K562 (cell line): ENCODE measurements around the gene CEP128. TPM values are rescaled to one million over a fixed set of nuclear protein-coding genes. Genes with fewer than 3 reads are reported as not detected.

Experiments used
- ATAC-seq: fragments of 200-7000 bp; cut with Tn5 transposase; 3 replicates; pipeline ENCODE4 v1.9.1; 2020; ENCODE audit warnings: moderate library complexity
- BruUV-seq: library from RNA; stranded (reverse); fragments of 400-500 nt; replicated peaks from 2 replicates; lab custom pipeline; 2021; lab: Mats Ljungman, UMichigan
- CTCF ChIA-PET: fragments of 300-600 bp; formaldehyde crosslinking; extraction: SDS; loops from one replicate; lab custom pipeline; 2021; ENCODE audit warnings: low intra/inter-chr PET ratio; lab: Yijun Ruan, JAX
- POLR2A ChIA-PET: fragments of 300-600, 350-650 bp; sonication (Branson Sonifier 250); formaldehyde crosslinking; extraction: SDS; loops from one replicate; lab custom pipeline; 2021; ENCODE audit warnings: antibody characterized with exemption, inconsistent platforms; lab: Yijun Ruan, JAX
- DNase-seq, 4 experiments: peaks; one replicate each; pipeline versions ENCODE4 v3.0.0 to v3.0.0-alpha.2; 2011 to 2018; ENCODE audit warnings: low spot score in 3 of 4, mixed read lengths in 3 of 4; ENCODE audit errors: extremely low read depth in 1 of 4
- FAIRE-seq: peaks from 2 replicates; lab custom pipeline; 2011; peaks lifted over from hg19 to GRCh38; lab: Jason Lieb, UNC
- H2AFZ ChIP-seq: 2 replicates; pipeline ENCODE4 v1.6.0; 2011; ENCODE audit warnings: low read depth, low read length, control low read depth, inconsistent platforms
- H3K27ac ChIP-seq: fragments of 200-600 bp; 3 replicates; pipeline ENCODE4 v1.8.0; 2011; ENCODE audit warnings: low read depth, mild to moderate bottlenecking, control low read depth, inconsistent platforms, low read length, moderate library complexity, mixed read lengths; ENCODE audit errors: extremely low read depth
- H3K27me3 ChIP-seq, 2 experiments: fragments of 300-600 bp in 1 of 2; 2 replicates in 1 of 2; 3 replicates in 1 of 2; pipeline versions ENCODE4 v1.6.0 to v1.8.0; 2011; ENCODE audit warnings: inconsistent platforms in 2 of 2, low read length in 2 of 2, mild to moderate bottlenecking in 1 of 2, mixed read lengths in 1 of 2, moderate library complexity in 1 of 2; ENCODE audit not compliant: control insufficient read depth in 2 of 2, insufficient read depth in 2 of 2
- H3K36me3 ChIP-seq: fragments of 300-600 bp; 3 replicates; pipeline ENCODE4 v1.8.0; 2011; ENCODE audit warnings: mild to moderate bottlenecking, low read length, inconsistent platforms; ENCODE audit not compliant: control insufficient read depth, insufficient read depth
- H3K4me1 ChIP-seq, 2 experiments: fragments of 200-600 bp in 1 of 2; replicated peaks in 1 of 2; 2 replicates in 1 of 2; 3 replicates in 1 of 2; pipeline versions ENCODE4 v1.5.1 to v1.8.0; 2011; ENCODE audit warnings: inconsistent platforms in 2 of 2, low read length in 2 of 2, mild to moderate bottlenecking in 1 of 2, mixed read lengths in 1 of 2, moderate library complexity in 1 of 2; ENCODE audit not compliant: control insufficient read depth in 2 of 2, insufficient read depth in 2 of 2
- H3K4me2 ChIP-seq: 2 replicates; pipeline ENCODE4 v1.6.1; 2011; ENCODE audit warnings: low read length, control low read depth, inconsistent platforms, mixed read lengths; ENCODE audit not compliant: insufficient read depth
- H3K4me3 ChIP-seq: fragments of 200-600 bp; sonication (generic), shearing (Covaris generic); 2 replicates; pipeline ENCODE4 v1.5.1; 2016; ENCODE audit warnings: control low read depth, inconsistent platforms
- H3K79me2 ChIP-seq: fragments of 200-600 bp; 3 replicates; pipeline ENCODE4 v1.8.0; 2011; ENCODE audit warnings: low read length, inconsistent platforms; ENCODE audit not compliant: control insufficient read depth, insufficient read depth
- H3K9ac ChIP-seq, 2 experiments: 2 replicates each; pipeline versions ENCODE4 v1.6.0 to v1.6.1; 2011; ENCODE audit warnings: low read depth in 2 of 2, low read length in 2 of 2, control low read depth in 1 of 2, inconsistent platforms in 1 of 2, mild to moderate bottlenecking in 1 of 2, mixed read lengths in 1 of 2; ENCODE audit not compliant: insufficient read depth in 1 of 2
- H3K9me1 ChIP-seq: one replicate; pipeline ENCODE4 v1.6.0; 2011; ENCODE audit warnings: inconsistent platforms, mild to moderate bottlenecking, low read length, moderate library complexity; ENCODE audit not compliant: control insufficient read depth, insufficient read depth
- H3K9me3 ChIP-seq: replicated peaks from 2 replicates; pipeline ENCODE4 v1.5.1; 2011; ENCODE audit warnings: low read depth, low read length, inconsistent platforms; ENCODE audit not compliant: control insufficient read depth, insufficient read depth
- H4K20me1 ChIP-seq: replicated peaks from 2 replicates; pipeline ENCODE4 v1.6.1; 2011; ENCODE audit warnings: low read length, inconsistent platforms, mixed read lengths; ENCODE audit not compliant: control insufficient read depth, insufficient read depth
- ARID2 ChIP-seq: fragments of 450-650 bp; IDR thresholded peaks from 2 replicates; pipeline ENCODE4 v1.6.1; 2017; ENCODE audit warnings: antibody characterized with exemption, mild to moderate bottlenecking
- BHLHE40 ChIP-seq: IDR thresholded peaks from 2 replicates; pipeline ENCODE4 v1.6.1; 2011; ENCODE audit warnings: low read length, improper control_type of control experiment
- EP400 ChIP-seq: fragments of 450-650 bp; IDR thresholded peaks from 2 replicates; pipeline ENCODE4 v1.6.1; 2017; ENCODE audit warnings: antibody characterized with exemption, mild to moderate bottlenecking, moderate library complexity
- FIP1L1 ChIP-seq: fragments of 200-400 bp; formaldehyde crosslinking; IDR thresholded peaks from 2 replicates; pipeline ENCODE4 v1.6.1; 2018; ENCODE audit warnings: mild to moderate bottlenecking, low read depth, low read length; ENCODE audit not compliant: poor library complexity, severe bottlenecking
- FOXA1 ChIP-seq: fragments of 450-650 bp; IDR thresholded peaks from 2 replicates; pipeline ENCODE4 v1.6.1; 2016; ENCODE audit warnings: mild to moderate bottlenecking, borderline replicate concordance
- MTA2 ChIP-seq: fragments of 450-650 bp; IDR thresholded peaks from 2 replicates; pipeline ENCODE4 v1.6.1; 2016; ENCODE audit warnings: low read depth
- NCOA6 ChIP-seq: fragments of 450-650 bp; IDR thresholded peaks from 2 replicates; pipeline ENCODE4 v1.6.1; 2017; ENCODE audit warnings: mild to moderate bottlenecking
- ZNF589 ChIP-seq: fragments of 200-800 bp; sonication (Bioruptor generic); IDR thresholded peaks from 2 replicates; pipeline ENCODE4 v1.6.1; 2016; ENCODE audit warnings: low read depth, missing genetic modification characterization, missing compliant biosample characterization
- in situ Hi-C: fragments of 300-500 bp; cut with MboI; formaldehyde crosslinking; loops from 4 replicates; pipeline ENCODE4 v1.15.0; 2018; ENCODE audit warnings: inconsistent platforms, mixed read lengths
- intact Hi-C: fragments of 100-400 bp; cut with micrococcal nuclease; formaldehyde crosslinking; loops from 2 replicates; pipeline ENCODE4 v1.14.2; 2022
- polyA plus RNA-seq, 8 experiments: library from polyadenylated mRNA; depleted of rRNA in 4 of 8; stranded (reverse) in 5 of 8; unstranded in 3 of 8; fragments of >200 nt; fragmentation: Nextera tagmentation in 2 of 8; fragmentation: Illumina TruSeq in 1 of 8; extraction: Ambion mirVana in 2 of 8; extraction: Trizol in 1 of 8; gene quantifications; 2 replicates each; pipeline versions ENCODE4 v1.2.1 to v1.2.3, GENCODE V29; 2011 to 2014; ENCODE audit warnings: inconsistent platforms in 1 of 8, missing spikeins in 1 of 8
- total RNA-seq, 7 experiments: library from RNA; depleted of rRNA in 6 of 7; stranded (reverse); fragments of >200 nt in 6 of 7; fragmentation: Illumina TruSeq in 2 of 7; extraction: Trizol in 2 of 7; gene quantifications; 2 replicates each; pipeline versions ENCODE4 v1.2.1 to v1.2.3, GENCODE V29; 2011 to 2021; ENCODE audit warnings: low replicate concordance in 1 of 7
- TF ChIP-seq, protein P1 (sequence below), 2 experiments: fragments of 450-650 bp; IDR thresholded peaks; 2 replicates each; pipeline ENCODE4 v1.6.1; 2016; ENCODE audit warnings: mild to moderate bottlenecking in 2 of 2, borderline replicate concordance in 1 of 2, low read depth in 1 of 2, moderate library complexity in 1 of 2

CEP128 gene
- total and polyA plus RNA-seq, 9 of the 15 experiments (the other 6 are each of a cell fraction or from before 2014, with no cell fraction given): 2.3 to 9.2 (median 4.6) TPM

DNA sequence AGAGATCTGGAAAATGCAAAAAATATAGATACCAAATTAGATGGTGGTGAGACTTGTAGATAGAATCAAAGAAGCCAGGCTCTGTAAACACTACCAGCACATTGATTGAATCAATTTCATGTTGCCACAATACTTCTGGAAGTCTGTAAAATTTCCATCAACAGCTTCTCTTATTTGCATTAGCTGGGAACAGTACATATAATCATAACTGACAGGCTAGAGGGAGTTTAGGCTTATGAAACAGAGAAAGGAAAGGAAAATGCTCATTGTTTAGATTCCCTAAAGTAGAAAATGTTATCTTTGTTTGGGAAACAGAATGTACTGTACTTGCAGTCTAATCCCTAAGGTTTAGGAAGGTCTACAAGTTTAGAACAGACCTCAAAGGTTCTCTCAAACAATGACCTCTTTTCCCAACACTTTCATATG lies 335.2 kb downstream of the CEP128 start:
- Histone ChIP-seq H4K20me1 (no peaks in the 10 kb centered on the region), H3K27ac (no peak overlapping the region), H3K9ac (no peak overlapping the region), H3K36me3 (no peaks in the 10 kb centered on the region), H3K9me1 (no peaks in the 10 kb centered on the region), H3K4me2 (no peak overlapping the region), H2AFZ (no peak overlapping the region), H3K4me3 (no peak overlapping the region), H3K27me3 (no peaks in the 10 kb centered on the region), H3K79me2 (no peaks in the 10 kb centered on the region), H3K9me3 (no peaks in the 10 kb centered on the region), H3K4me1 (no peaks in the 10 kb centered on the region)
- no peak for DNase-seq
- POLR2A ChIA-PET: no interaction called here
- intact Hi-C loops: no loop called here
- TF ChIP-seq FOXA1: no peak
- CTCF ChIA-PET: no interaction called here
- FAIRE-seq: no peak
- in situ Hi-C loops: no loop called here
- ATAC-seq: no peak
- no TSS peak for BruUV-seq

DNA sequence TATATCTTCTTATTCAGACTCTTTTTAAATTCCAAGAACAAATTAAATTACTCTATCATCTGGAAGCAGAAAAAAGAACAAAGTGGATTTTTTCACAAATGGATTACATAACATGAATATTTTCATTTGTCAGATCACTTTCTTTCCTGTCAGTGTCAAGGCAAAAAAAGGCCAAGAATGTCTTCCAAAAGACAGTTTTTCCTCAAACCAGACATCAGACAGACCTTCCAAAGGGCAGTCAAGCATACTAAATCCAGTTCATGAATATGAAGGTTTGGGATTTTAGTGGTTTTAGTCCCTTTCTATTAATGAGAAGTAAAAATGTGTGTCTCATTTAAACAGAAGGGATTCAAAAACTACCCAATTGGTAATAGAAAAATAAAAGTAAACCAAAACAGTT lies 336.0 kb downstream of the CEP128 start:
- TF ChIP-seq ARID2 (no peak), EP400 (no peak), NCOA6 (no peak), BHLHE40 (no peak), ZNF589 (CRISPR knock-in tag) (no peak), MTA2 (no peak), FIP1L1 (no peak)
- TF ChIP-seq, protein P1, sequence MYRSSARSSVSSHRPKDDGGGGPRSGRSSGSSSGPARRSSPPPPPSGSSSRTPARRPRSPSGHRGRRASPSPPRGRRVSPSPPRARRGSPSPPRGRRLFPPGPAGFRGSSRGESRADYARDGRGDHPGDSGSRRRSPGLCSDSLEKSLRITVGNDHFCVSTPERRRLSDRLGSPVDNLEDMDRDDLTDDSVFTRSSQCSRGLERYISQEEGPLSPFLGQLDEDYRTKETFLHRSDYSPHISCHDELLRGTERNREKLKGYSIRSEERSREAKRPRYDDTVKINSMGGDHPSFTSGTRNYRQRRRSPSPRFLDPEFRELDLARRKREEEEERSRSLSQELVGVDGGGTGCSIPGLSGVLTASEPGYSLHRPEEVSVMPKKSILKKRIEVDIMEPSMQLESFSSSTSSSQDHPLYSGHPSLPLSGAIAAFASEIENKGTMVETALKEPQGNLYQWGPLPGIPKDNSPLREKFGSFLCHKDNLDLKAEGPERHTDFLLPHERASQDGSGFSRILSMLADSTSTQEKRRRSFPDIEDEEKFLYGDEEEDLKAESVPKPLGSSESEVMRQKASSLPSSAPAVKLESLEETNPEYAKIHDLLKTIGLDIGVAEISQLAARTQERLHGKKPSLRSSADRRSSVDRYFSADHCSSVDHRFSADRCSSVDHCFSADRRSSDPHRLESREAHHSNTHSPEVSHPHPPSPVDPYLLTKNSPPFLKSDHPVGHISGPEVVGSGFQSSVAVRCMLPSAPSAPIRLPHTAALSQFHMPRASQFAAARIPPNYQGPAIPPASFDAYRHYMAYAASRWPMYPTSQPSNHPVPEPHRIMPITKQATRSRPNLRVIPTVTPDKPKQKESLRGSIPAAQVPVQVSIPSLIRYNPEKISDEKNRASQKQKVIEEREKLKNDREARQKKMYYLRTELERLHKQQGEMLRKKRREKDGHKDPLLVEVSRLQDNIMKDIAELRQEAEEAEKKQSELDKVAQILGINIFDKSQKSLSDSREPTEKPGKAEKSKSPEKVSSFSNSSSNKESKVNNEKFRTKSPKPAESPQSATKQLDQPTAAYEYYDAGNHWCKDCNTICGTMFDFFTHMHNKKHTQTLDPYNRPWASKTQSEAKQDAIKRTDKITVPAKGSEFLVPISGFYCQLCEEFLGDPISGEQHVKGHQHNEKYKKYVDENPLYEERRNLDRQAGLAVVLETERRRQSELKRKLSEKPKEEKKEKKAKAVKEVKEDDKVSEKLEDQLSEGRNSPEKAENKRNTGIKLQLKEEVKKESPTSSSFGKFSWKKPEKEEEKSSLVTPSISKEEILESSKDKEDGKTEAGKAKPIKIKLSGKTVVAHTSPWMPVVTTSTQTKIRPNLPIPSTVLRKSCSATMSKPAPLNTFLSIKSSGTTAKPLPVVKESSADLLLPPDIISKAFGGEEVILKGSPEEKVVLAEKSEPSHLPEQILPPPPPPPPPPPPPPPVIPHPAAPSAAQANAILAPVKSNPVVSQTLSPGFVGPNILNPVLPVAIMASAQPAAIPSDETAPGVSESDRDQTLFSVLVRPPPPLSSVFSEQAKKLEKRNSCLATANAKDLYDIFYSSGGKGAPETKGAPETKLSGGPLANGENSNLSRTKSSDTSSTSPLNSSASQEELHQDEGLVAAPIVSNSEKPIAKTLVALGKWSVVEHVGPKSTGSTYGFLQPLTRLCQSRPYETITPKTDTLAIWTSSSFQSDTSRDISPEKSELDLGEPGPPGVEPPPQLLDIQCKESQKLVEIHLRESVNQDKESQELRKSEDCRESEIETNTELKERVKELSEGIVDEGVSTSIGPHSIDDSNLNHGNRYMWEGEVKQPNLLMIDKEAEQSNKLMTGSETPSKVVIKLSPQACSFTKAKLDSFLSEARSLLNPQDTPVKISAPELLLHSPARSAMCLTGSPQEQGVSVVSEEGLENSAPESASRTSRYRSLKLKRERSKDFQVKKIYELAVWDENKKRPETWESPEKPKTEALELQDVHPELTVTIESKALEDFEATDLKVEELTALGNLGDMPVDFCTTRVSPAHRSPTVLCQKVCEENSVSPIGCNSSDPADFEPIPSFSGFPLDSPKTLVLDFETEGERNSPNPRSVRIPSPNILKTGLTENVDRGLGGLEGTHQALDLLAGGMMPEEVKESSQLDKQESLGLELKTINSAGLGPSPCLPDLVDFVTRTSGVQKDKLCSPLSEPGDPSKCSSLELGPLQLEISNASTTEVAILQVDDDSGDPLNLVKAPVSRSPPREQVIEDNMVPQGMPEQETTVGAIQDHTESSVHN (IDR thresholded peaks at IDR 0.05; ENCODE audit: borderline replicate concordance in 1 of 2, low read depth in 1 of 2): no peak
- Histone ChIP-seq H3K79me2 (no peaks in the 10 kb centered on the region), H3K27ac (no peak overlapping the region), H3K9me3 (no peaks in the 10 kb centered on the region), H3K4me3 (no peak overlapping the region), H3K4me1 (no peaks in the 10 kb centered on the region), H3K36me3 (no peaks in the 10 kb centered on the region), H4K20me1 (no peaks in the 10 kb centered on the region), H3K9me1 (no peaks in the 10 kb centered on the region), H3K27me3 (no peaks in the 10 kb centered on the region), H3K9ac (no peak overlapping the region), H2AFZ (no peak overlapping the region), H3K4me2 (no peak overlapping the region)
- no TSS peak for BruUV-seq
- ChIA-PET CTCF (no interaction called here), POLR2A (no interaction called here)
- ATAC-seq: no peak
- in situ Hi-C loops: no loop called here
- intact Hi-C loops: no loop called here
- DNase-seq: no peak
- FAIRE-seq: no peak
